Peyer's patch (tissue), 4 donors: Measurements from ENCODE around the gene ARHGAP30. TPM values are rescaled to one million over a fixed set of nuclear protein-coding genes. Genes with fewer than 3 reads are reported as not detected.

Experiments
- DNase-seq, 3 donors: peaks; one replicate each; pipeline ENCODE4 v3.0.0-alpha.2; 2017 to 2019
- H3K27ac ChIP-seq, 4 donors: fragments of 200-600 bp; sonication (generic); one replicate each; pipeline ENCODE4 v1.5.1; 2016 to 2019
- H3K27me3 ChIP-seq, 2 donors: fragments of 200-600 bp; sonication (generic); one replicate each; pipeline ENCODE4 v1.5.1; 2019
- H3K36me3 ChIP-seq, 3 donors: fragments of 200-600 bp; sonication (generic); one replicate each; pipeline ENCODE4 v1.5.1; 2016 to 2019
- H3K4me1 ChIP-seq, 4 donors: fragments of 200-600 bp; sonication (generic); one replicate each; pipeline ENCODE4 v1.5.1; 2016 to 2019
- H3K4me3 ChIP-seq, 4 donors: fragments of 200-600 bp; sonication (generic); 1 replicate in 3 of 4; 2 replicates in 1 of 4; pipeline ENCODE4 v1.5.1; 2016 to 2019; ENCODE audit warnings: mild to moderate bottlenecking in 1 of 4
- H3K9me3 ChIP-seq, 4 donors: fragments of 200-600 bp; sonication (generic); one replicate each; pipeline ENCODE4 v1.5.1; 2016 to 2019; ENCODE audit warnings: mild to moderate bottlenecking in 1 of 4
- CTCF ChIP-seq, 6 experiments: fragments of 450-650 bp in 4 of 6; fragments of 200-600 bp in 2 of 6; sonication (generic) in 1 of 6; IDR thresholded peaks; one replicate each; pipeline ENCODE4 v1.5.1; 2017 to 2019; ENCODE audit warnings: antibody characterized with exemption in 6 of 6, mild to moderate bottlenecking in 3 of 6, moderate library complexity in 1 of 6
- POLR2A ChIP-seq, 2 donors: fragments of 450-650 bp; IDR thresholded peaks; one replicate each; pipeline ENCODE4 v1.5.1; 2017; ENCODE audit warnings: antibody characterized with exemption in 2 of 2, mild to moderate bottlenecking in 2 of 2, moderate library complexity in 2 of 2
- total RNA-seq, 4 donors: library from RNA; depleted of rRNA; stranded (reverse); fragments of >200 nt; gene quantifications; one replicate each; pipeline ENCODE4 v1.1.0, GENCODE V29; 2016

Gene ARHGAP30
- total RNA-seq, 4 donors from 2014 or later, result 5.1 to 31.4 (median 6.7) TPM

DNA sequence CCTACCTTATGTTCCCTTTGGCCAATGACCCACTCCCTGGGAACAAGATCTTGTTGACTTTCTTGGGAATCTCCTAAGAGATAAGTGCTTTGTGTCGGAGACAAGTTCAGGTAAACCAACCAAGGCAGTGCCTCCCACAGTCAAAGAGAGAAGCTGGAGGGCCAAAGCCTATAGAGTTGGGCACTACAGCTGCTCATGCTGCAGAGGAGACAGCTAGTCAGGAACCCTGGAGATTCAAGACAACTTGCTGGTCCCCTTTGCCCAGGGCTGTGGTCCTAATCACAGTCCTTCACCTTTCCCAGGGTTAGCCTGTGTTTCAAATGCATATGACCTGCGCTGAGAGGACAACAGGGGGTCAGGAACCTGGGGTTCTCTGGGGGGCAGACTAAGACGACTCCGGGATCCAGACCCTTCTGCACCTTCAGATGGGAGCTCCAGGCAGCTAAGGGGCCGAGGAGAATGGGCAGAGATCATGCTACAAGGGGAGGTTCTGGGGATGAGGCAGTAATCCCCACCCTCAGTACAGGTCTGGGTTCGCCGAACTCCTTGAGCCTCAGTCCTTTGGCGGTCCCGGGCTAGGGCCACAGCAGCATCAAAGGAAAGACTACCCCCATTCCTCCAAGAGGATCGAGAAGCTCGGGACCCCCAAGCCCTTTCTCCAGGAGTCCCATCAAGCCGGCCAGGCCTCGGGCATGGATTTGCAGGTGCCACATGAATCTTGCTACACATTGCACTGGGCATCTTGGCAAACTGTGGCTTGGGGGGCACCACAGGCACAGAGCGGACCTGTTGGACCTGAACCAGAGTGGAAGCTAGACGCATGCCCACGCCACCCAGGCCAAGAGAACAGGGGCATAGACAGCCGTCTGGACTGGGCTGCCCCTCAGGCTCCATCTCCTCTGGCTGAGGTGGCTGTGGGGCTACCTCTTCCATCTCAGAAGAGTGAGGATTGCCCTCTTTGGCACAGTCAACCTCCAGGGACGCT is 22.0 kb downstream of the ARHGAP30 start:
- DNase-seq, result no peak
- Histone ChIP-seq H3K27ac (peak overlapping the region in 3 of 4 donors; percentile 4 to 98 (median 96)), H3K4me1 (peaks cover 0 to 19% (median 6%) of the 10 kb centered on the region in 4 donors)

GRCh38 chr1:161046605-161047228 is 23.0 kb downstream of the ARHGAP30 start:
- Histone ChIP-seq H3K36me3 (peaks cover 0 to 27% (median 0%) of the 10 kb centered on the region in 3 donors), H3K4me1 (peaks cover 0 to 19% (median 6%) of the 10 kb centered on the region in 4 donors), H3K27me3 (no peaks in the 10 kb centered on the region), H3K4me3 (peak overlapping the region; percentile 77 to 95 (median 86)), H3K9me3 (no peaks in the 10 kb centered on the region), H3K27ac (peak overlapping the region; percentile 93 to 98 (median 96))
- TF ChIP-seq CTCF (IDR thresholded peaks at IDR 0.05), result no peak
- TF ChIP-seq POLR2A (IDR thresholded peaks at IDR 0.05), result no peak
- DNase-seq, result no peak

More for the DNA sequence above, 22.0 kb downstream of the ARHGAP30 start:
- Histone ChIP-seq H3K4me3 (no peak overlapping the region), H3K9me3 (no peaks in the 10 kb centered on the region), H3K27me3 (no peaks in the 10 kb centered on the region), H3K36me3 (peaks cover 0 to 22% (median 0%) of the 10 kb centered on the region in 3 donors)
- TF ChIP-seq POLR2A (IDR thresholded peaks at IDR 0.05), result no peak
- no peak for TF ChIP-seq CTCF (IDR thresholded peaks at IDR 0.05)

DNA sequence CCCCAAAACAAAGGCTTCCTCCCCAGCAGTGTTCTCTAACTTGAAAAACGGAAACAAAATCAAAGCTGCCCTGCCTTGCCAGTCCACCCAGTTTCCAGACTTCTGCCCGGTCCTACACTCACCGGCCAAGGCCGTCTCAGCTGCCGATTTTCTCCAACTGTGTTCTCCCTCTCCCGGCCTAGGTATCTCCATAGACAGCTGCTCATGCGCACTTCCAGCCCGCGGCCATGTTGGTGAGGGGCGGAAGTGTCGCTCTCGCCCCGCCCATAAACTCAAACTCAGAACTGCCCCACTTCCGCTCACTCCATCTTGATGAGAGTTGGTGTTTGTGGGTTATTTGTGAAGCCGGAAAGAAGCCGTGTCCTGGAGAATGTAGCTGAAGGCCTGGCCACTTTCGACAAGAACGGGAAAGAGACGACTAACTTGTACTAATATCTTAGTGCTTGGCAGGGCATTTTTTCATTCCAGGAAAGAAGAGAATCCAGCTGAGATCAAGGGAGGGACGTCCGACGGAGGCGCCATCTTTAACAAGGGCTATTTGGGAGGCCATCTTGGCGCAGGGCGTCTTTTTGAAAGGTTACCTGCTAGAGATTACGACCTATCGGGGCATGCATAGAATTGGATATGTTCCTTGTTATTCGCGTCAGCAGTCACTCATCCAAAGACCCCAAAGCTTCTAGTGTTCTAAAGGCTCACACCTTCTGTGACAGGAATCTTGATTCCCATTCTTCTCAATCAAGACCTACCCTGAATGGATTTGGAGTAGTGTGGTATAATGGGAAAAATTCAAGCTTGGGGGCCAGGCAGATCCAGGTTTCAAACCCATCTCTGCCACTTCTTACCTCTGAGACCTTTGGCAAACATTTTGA is 23.7 kb downstream of the ARHGAP30 start, which contains the start of gene USF1:
USF1 (minus strand) TSS at position 242 of the 869 bp plus-strand sequence. CDS start 2,702 bp downstream, outside the sequence.
- TF ChIP-seq CTCF (IDR thresholded peaks at IDR 0.05) (no peak), POLR2A (IDR thresholded peaks at IDR 0.05) (peak; percentile 64 to 86)
- Histone ChIP-seq H3K27ac (peak within 1 kb of the TSS; percentile 93 to 98 (median 96)), H3K36me3 (peaks cover 0 to 27% (median 0%) of the 10 kb centered on the region in 3 donors)

DNA sequence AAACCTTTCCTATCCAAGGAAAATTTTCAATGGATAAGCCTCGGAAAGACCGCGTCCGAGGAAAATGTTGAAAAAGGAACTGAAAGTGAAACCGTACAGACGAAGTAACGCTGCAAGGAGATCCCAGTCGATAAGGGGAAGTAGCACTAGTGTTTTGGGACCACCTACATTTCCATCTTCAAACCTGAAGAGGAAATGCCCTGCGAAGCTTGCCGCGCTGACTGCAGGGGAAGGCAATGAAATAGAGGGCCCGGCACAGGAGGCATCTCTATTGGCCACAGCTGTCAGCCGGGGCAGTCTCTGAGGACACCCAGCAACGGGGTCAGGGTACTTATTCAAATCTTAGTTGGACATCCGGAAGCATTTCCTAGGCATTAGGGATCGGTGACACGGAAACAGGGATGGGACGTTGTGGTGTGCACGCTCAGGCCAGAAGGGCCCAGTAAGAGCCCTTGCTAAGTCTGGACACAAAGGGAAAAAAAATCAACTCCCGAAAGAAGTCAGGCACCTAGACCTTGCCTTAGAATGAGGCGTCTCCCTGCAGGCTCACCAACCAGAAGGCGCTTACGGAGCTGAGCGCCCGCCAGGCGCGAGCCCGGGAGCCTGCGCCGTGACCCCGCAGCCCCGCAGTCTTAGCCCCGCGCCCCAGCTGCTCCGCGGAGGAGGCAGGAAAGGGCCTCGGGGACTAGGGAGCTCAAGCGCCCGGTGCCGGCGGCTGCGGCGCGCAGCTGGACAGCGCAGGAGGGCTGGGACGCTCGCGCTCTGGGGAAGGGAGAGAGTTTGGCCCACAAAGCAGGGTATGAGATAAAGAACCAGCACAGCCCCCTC is 24.6 kb downstream of the ARHGAP30 start:
- H3K9me3 ChIP-seq, result no peaks in the 10 kb centered on the region
- no peaks in the 10 kb centered on the region for H3K27me3 ChIP-seq
- H3K36me3 ChIP-seq, result peaks cover 0 to 35% (median 0%) of the 10 kb centered on the region in 3 donors
- TF ChIP-seq CTCF (IDR thresholded peaks at IDR 0.05) (no peak), POLR2A (IDR thresholded peaks at IDR 0.05) (peak; percentile 71 to 74)
- DNase-seq, result peak; percentile 82 to 93 (median 87)
- H3K4me3 ChIP-seq, result peak overlapping the region; percentile 77 to 95 (median 86)
- peaks cover 0 to 12% (median 6%) of the 10 kb centered on the region in 4 donors for H3K4me1 ChIP-seq
- peak overlapping the region; percentile 93 to 98 (median 96) for H3K27ac ChIP-seq

More for the DNA sequence above, 23.7 kb downstream of the ARHGAP30 start, which contains the start of gene USF1:
- Histone ChIP-seq H3K4me1 (peaks cover 0 to 12% (median 6%) of the 10 kb centered on the region in 4 donors), H3K27me3 (no peaks in the 10 kb centered on the region), H3K4me3 (peak within 1 kb of the TSS; percentile 77 to 95 (median 86)), H3K9me3 (no peaks in the 10 kb centered on the region)
- DNase-seq, result peak; percentile 93 to 97 (median 95)
